HEK293 (cell line): Measurements from ENCODE around the gene METTL25B.

Experiments
- CTCF ChIA-PET: fragments of 350-600 bp; formaldehyde crosslinking; extraction: SDS; loops from one replicate; lab custom pipeline; 2021; ENCODE audit warnings: antibody characterized with exemption; lab: Yijun Ruan, JAX
- POLR2A ChIA-PET: fragments of 300-600 bp; formaldehyde crosslinking; extraction: SDS; loops from one replicate; lab custom pipeline; 2020; ENCODE audit warnings: antibody characterized with exemption, inconsistent platforms; lab: Yijun Ruan, JAX
- H3K27ac ChIP-seq: fragments of 200-500 bp; sonication (Bioruptor generic); 2 replicates; pipeline ENCODE4 v1.5.1; 2014; ENCODE audit warnings: low read depth, low read length, control low read depth, inconsistent platforms; ENCODE audit errors: extremely low read depth
- H3K36me3 ChIP-seq, 2 experiments: fragments of 200-500 bp in 1 of 2; sonication (Bioruptor generic) in 1 of 2; 1 replicate in 1 of 2; 2 replicates in 1 of 2; pipeline ENCODE4 v1.5.1; 2014 to 2017; ENCODE audit warnings: inconsistent platforms in 2 of 2, low read length in 2 of 2; ENCODE audit not compliant: control insufficient read depth in 2 of 2, insufficient read depth in 1 of 2
- H3K4me1 ChIP-seq: fragments of 200-500 bp; sonication (Bioruptor generic); 2 replicates; pipeline ENCODE4 v1.5.1; 2014; ENCODE audit warnings: mild to moderate bottlenecking, low read length, inconsistent platforms; ENCODE audit not compliant: control insufficient read depth, insufficient read depth
- H3K4me3 ChIP-seq: 2 replicates; pipeline ENCODE4 v1.5.1; 2011; ENCODE audit warnings: low read depth, mild to moderate bottlenecking, control low read depth, low read length, moderate library complexity
- H3K9me3 ChIP-seq: fragments of 200-500 bp; sonication (Bioruptor generic); 2 replicates; pipeline ENCODE4 v1.5.1; 2014; ENCODE audit warnings: low read depth, low read length, inconsistent platforms; ENCODE audit not compliant: control insufficient read depth, insufficient read depth
- HOXC10 ChIP-seq: sonication (generic); formaldehyde crosslinking; IDR thresholded peaks from 2 replicates; pipeline ENCODE4 v1.8.1; 2023; ENCODE audit warnings: mild to moderate bottlenecking, missing genetic modification reagents
- IKZF3 ChIP-seq: fragments of 450-650 bp; IDR thresholded peaks from 2 replicates; pipeline ENCODE4 v1.5.0; 2018; ENCODE audit warnings: missing biosample characterization, mild to moderate bottlenecking, missing genetic modification characterization, moderate library complexity
- SALL2 ChIP-seq: fragments of 450-650 bp; formaldehyde crosslinking; IDR thresholded peaks from 2 replicates; pipeline ENCODE4 v1.5.0; 2017; ENCODE audit warnings: missing biosample characterization, mild to moderate bottlenecking, missing genetic modification characterization, borderline replicate concordance
- SCRT2 ChIP-seq: fragments of 450-650 bp; formaldehyde crosslinking; IDR thresholded peaks from 2 replicates; pipeline ENCODE4 v1.5.1; 2016; ENCODE audit warnings: missing biosample characterization, missing genetic modification characterization
- TSHZ1 ChIP-seq: fragments of 450-650 bp; formaldehyde crosslinking; IDR thresholded peaks from 2 replicates; pipeline ENCODE4 v1.5.1; 2016; ENCODE audit warnings: missing biosample characterization, missing genetic modification characterization, borderline replicate concordance
- ZBTB11 ChIP-seq: fragments of 450-650 bp; formaldehyde crosslinking; conservative IDR thresholded peaks from 2 replicates; pipeline ENCODE4 v1.5.1; 2016; ENCODE audit warnings: low read depth, missing biosample characterization, missing genetic modification characterization
- ZFP41 ChIP-seq: fragments of 450-650 bp; formaldehyde crosslinking; IDR thresholded peaks from 2 replicates; pipeline ENCODE4 v1.5.1; 2016; ENCODE audit warnings: missing biosample characterization, missing genetic modification characterization, borderline replicate concordance
- ZFP69B ChIP-seq: fragments of 450-650 bp; formaldehyde crosslinking; IDR thresholded peaks from 2 replicates; pipeline ENCODE4 v1.5.1; 2016; ENCODE audit warnings: missing biosample characterization, missing genetic modification characterization
- ZNF157 ChIP-seq: fragments of 450-650 bp; formaldehyde crosslinking; IDR thresholded peaks from 2 replicates; pipeline ENCODE4 v1.5.1; 2016; ENCODE audit warnings: missing biosample characterization, missing genetic modification characterization
- ZNF223 ChIP-seq: fragments of 450-650 bp; formaldehyde crosslinking; IDR thresholded peaks from 2 replicates; pipeline ENCODE4 v1.5.1; 2016; ENCODE audit warnings: missing biosample characterization, missing genetic modification characterization
- ZNF239 ChIP-seq: fragments of 450-650 bp; formaldehyde crosslinking; IDR thresholded peaks from 2 replicates; pipeline ENCODE4 v1.5.1; 2016; ENCODE audit warnings: missing biosample characterization, missing genetic modification characterization
- ZNF311 ChIP-seq: fragments of 450-650 bp; formaldehyde crosslinking; IDR thresholded peaks from 2 replicates; pipeline ENCODE4 v1.5.1; 2017; ENCODE audit warnings: missing biosample characterization, missing genetic modification characterization, borderline replicate concordance
- ZNF341 ChIP-seq: fragments of 450-650 bp; formaldehyde crosslinking; IDR thresholded peaks from 2 replicates; pipeline ENCODE4; 2016; ENCODE audit warnings: low read depth, missing biosample characterization, missing genetic modification characterization
- ZNF404 ChIP-seq: fragments of 450-650 bp; formaldehyde crosslinking; IDR thresholded peaks from 2 replicates; pipeline ENCODE4 v1.5.1; 2017; ENCODE audit warnings: missing biosample characterization, missing genetic modification characterization
- ZNF510 ChIP-seq: fragments of 450-650 bp; formaldehyde crosslinking; IDR thresholded peaks from 2 replicates; pipeline ENCODE4 v1.5.1; 2018; ENCODE audit warnings: mild to moderate bottlenecking, missing genetic modification characterization, missing biosample characterization; ENCODE audit not compliant: insufficient replicate concordance
- ZNF560 ChIP-seq: fragments of 450-650 bp; formaldehyde crosslinking; IDR thresholded peaks from 2 replicates; pipeline ENCODE4 v1.5.1; 2017; ENCODE audit warnings: missing biosample characterization, missing genetic modification characterization, borderline replicate concordance
- ZNF610 ChIP-seq: fragments of 450-650 bp; formaldehyde crosslinking; IDR thresholded peaks from 2 replicates; pipeline ENCODE4 v1.5.1; 2016; ENCODE audit warnings: missing biosample characterization, missing genetic modification characterization, borderline replicate concordance
- ZNF785 ChIP-seq: fragments of 450-650 bp; formaldehyde crosslinking; IDR thresholded peaks from 2 replicates; pipeline ENCODE4 v1.5.1; 2016; ENCODE audit warnings: missing biosample characterization, missing genetic modification characterization
- ZNF837 ChIP-seq: fragments of 450-650 bp; formaldehyde crosslinking; IDR thresholded peaks from 2 replicates; pipeline ENCODE4 v1.5.1; 2016; ENCODE audit warnings: missing biosample characterization, missing genetic modification characterization
- TF ChIP-seq, protein P1 (sequence below): fragments of 450-650 bp; formaldehyde crosslinking; IDR thresholded peaks from 2 replicates; pipeline ENCODE4 v1.5.1; 2016; ENCODE audit warnings: missing biosample characterization, missing genetic modification characterization
- TF ChIP-seq, protein P2 (sequence below): fragments of 450-650 bp; IDR thresholded peaks from 2 replicates; pipeline ENCODE4 v1.5.1; 2018; ENCODE audit warnings: missing biosample characterization, mild to moderate bottlenecking, missing genetic modification characterization

METTL25B gene

DNA sequence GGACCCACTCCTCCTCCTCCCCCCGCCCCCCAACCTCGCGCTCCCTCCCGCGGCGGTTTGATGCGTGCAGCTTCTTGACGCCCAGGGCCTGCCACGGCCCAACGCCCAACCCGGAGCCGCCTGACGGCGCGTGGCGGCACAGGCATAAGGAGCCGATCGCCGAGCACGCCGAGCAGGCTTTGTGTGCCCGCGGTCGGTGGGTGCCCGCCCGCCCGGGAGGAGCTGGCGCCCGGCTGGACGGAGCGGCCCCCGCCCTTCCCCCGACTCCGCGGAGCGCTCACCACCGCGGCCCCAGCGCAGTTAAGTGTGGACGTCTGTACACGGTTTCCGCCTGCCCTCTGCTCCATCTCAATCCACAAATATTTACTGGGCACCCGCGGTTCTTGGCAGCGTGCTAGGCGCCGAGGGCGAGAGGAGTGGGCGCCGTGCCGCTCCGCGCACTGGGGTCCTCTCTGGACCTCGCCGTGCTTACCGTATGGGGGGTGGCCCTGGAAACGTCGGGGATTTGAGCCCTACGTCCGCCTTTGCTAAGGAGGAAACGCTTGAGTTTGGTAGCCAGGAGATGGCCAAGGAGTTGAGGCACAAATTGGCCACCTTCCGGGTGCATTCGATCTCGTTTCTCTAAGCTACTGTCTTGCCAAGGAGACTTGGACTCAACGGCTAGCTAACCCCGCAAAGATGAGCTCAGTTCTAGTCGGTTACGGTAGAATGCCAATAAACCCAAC, 23.6 kb downstream of the METTL25B start (continued):
- TF ChIP-seq ZNF510 (tag by site-specific recombination) (no peak), TSHZ1 (tag by site-specific recombination) (no peak; the same call in 1 of the 2 replicates), HOXC10 (CRISPR knock-in tag) (no peak), SALL2 (tag by site-specific recombination) (no peak), ZNF404 (tag by site-specific recombination) (no peak), ZNF560 (tag by site-specific recombination) (no peak)

GRCh38 chr1:156752843-156753482, 24.7 kb downstream of the METTL25B start:
- no peak overlapping the region; the same call in 1 of the 2 replicates for H3K4me3 ChIP-seq
- ChIA-PET CTCF (interaction anchor here (0.8 to 2.5 kb wide), 5 partner anchors 8 to 64 kb away, joined by 3 to 9 read pairs (median 4); no protein-coding TSS in a partner anchor), POLR2A (interaction anchor here (1.5 to 3.2 kb wide), 8 partner anchors 8 to 64 kb away, joined by 4 to 63 read pairs (median 10); partner anchors contain the start of genes ISG20L2, METTL25B, MRPL24 and PRCC)
- H3K36me3 ChIP-seq: peaks cover 0 to 9% of the 10 kb centered on the region in 2 experiments; a peak in 1 of 3 replicates
- H3K27ac ChIP-seq: no peak overlapping the region
- no peak for TF ChIP-seq ZNF157 (tag by site-specific recombination)
- TF ChIP-seq, protein P1, sequence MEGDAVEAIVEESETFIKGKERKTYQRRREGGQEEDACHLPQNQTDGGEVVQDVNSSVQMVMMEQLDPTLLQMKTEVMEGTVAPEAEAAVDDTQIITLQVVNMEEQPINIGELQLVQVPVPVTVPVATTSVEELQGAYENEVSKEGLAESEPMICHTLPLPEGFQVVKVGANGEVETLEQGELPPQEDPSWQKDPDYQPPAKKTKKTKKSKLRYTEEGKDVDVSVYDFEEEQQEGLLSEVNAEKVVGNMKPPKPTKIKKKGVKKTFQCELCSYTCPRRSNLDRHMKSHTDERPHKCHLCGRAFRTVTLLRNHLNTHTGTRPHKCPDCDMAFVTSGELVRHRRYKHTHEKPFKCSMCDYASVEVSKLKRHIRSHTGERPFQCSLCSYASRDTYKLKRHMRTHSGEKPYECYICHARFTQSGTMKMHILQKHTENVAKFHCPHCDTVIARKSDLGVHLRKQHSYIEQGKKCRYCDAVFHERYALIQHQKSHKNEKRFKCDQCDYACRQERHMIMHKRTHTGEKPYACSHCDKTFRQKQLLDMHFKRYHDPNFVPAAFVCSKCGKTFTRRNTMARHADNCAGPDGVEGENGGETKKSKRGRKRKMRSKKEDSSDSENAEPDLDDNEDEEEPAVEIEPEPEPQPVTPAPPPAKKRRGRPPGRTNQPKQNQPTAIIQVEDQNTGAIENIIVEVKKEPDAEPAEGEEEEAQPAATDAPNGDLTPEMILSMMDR: no peak
- no peak for TF ChIP-seq ZNF785 (tag by site-specific recombination)
- TF ChIP-seq, protein P2, sequence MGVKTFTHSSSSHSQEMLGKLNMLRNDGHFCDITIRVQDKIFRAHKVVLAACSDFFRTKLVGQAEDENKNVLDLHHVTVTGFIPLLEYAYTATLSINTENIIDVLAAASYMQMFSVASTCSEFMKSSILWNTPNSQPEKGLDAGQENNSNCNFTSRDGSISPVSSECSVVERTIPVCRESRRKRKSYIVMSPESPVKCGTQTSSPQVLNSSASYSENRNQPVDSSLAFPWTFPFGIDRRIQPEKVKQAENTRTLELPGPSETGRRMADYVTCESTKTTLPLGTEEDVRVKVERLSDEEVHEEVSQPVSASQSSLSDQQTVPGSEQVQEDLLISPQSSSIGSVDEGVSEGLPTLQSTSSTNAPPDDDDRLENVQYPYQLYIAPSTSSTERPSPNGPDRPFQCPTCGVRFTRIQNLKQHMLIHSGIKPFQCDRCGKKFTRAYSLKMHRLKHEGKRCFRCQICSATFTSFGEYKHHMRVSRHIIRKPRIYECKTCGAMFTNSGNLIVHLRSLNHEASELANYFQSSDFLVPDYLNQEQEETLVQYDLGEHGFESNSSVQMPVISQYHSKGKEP: no peak
- no peak for TF ChIP-seq HOXC10 (CRISPR knock-in tag)
- TF ChIP-seq ZNF610 (tag by site-specific recombination): no peak
- TF ChIP-seq ZNF837 (tag by site-specific recombination): no peak
- no peak for TF ChIP-seq ZFP41
- TF ChIP-seq IKZF3: no peak
- no peak for TF ChIP-seq ZBTB11 (tag by site-specific recombination)
- TF ChIP-seq ZNF341 (tag by site-specific recombination): peak; percentile 57
- TF ChIP-seq ZNF311: no peak
- no peak for TF ChIP-seq ZNF223 (tag by site-specific recombination)
- TF ChIP-seq ZNF239: no peak
- TF ChIP-seq ZFP69B (tag by site-specific recombination): no peak
- peak; percentile 80 for TF ChIP-seq SCRT2 (tag by site-specific recombination)
- H3K9me3 ChIP-seq: no peaks in the 10 kb centered on the region
- 0 out of 2 replicates have a peak, but pooled peaks cover 10% of the 10 kb centered on the region for H3K4me1 ChIP-seq
